Measurements from ENCODE around the gene HSP90AB1.
"Not testable (repeated sequence)": the region's sequence is repeated elsewhere in the genome, so short reads cannot be mapped to it uniquely, and the experiment has no call there.

The HSP90AB1 gene

DNA sequence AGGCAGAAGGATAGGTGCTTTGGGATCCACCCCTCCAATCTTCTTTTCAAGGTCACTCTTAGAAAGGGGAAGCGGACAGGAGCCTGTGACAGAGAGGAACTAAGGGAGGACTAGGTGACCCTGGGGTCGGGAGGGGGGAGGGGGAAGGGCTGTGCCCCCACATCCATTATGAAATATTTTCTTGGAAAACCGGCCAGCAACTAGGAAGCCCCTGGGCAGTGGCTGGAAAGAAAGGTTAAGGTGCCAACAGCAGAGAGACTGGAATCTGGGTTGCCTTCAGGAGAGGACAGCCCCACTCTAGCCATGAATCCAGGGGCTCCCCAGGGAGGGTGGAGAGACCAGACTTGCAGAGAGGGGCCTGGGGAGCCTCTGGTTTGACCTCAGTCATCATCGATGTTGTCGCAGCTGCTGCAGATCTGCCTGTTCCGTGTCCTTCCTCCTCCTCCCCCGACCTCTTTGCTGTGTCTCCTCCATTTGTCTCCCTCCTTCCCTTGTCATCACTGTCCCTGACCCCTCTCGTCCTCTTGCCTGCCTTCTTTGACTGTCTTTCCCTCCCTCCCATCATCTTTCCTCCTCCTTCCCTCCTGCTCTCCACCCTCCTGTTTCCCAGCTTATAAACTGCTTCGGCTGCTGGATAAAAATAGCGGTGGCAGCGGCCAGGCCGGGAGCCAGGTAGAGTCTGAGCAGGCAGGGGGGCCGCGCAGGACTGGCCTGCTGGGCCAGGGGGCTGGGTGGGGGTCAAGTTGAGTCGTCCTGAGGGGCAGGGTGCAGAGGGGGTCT is 20.3 kb upstream of the HSP90AB1 start:
- Mint-ChIP-seq H3K9me3 (no peaks in the 10 kb centered on the region), H3K4me3 (no peak overlapping the region), H3K27me3 (peaks cover 20% of the 10 kb centered on the region), H3K36me3 (ENCODE audit: low read depth) (no peaks in the 10 kb centered on the region), H3K27ac (peak overlapping the region; percentile 69), H3K4me1 (ENCODE audit: low read depth) (peaks cover 82% of the 10 kb centered on the region)
- intact Hi-C loops (cut with micrococcal nuclease): no loop called here

DNA sequence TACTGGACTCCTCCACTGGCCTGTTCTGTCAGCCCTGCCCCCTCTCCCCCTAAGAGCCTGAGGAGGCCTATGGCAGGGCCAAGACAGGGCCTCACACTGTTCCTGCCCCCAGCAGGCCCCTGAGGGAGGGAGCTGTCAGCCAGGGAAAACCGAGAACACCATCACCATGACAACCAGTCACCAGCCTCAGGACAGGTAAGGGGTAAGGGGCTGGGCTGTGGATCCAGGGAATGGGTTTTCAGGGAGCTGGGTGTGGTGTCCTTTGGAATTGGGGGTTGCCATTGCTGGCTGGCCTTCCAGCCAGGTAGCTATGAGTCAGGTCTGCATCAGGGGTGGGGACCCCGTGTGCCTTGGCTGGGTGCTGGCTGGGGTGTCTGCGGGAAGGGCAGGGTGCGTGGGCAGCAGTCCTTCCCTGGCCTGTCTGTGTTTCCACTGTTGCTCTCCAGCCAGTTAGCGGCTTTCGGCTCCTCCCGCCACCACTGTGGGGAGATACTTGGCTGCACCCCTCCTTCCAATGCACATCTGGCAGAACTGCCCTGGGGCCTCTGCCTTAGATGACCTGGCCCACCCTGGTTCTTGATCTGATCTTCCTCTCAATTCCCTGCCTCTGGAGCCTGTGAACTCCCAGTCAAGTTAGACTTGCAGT is 19.6 kb upstream of the HSP90AB1 start:
- intact Hi-C loops (cut with micrococcal nuclease): no loop called here
- peaks cover 20% of the 10 kb centered on the region for H3K27me3 Mint-ChIP-seq
- H3K36me3 Mint-ChIP-seq (ENCODE audit: low read depth): no peaks in the 10 kb centered on the region
- peaks cover 82% of the 10 kb centered on the region for H3K4me1 Mint-ChIP-seq (ENCODE audit: low read depth)
- H3K27ac Mint-ChIP-seq: peak overlapping the region; percentile 69
- no peak overlapping the region for H3K4me3 Mint-ChIP-seq
- H3K9me3 Mint-ChIP-seq: no peaks in the 10 kb centered on the region

DNA sequence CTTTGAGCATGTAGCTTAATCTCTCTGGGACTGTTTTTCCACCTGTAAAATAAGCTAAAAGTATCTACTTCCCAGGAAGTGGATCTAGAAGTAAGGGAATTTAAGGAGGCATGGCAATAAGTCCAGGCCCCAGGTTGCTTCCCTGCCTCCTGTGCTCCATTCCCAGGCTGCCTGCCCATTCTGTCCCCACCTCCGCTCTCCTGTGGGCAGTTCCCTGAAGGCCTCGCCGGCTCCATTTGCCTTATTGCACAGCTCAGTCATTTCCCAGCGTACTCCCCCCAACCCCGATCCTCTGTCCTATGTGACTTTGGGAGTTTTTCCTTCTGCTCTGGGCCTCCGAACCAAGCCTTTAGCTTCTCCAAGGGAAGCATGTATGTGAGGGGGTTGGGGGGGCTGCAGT is 18.9 kb upstream of the HSP90AB1 start:
- no peaks in the 10 kb centered on the region for H3K36me3 Mint-ChIP-seq (ENCODE audit: low read depth)
- intact Hi-C loops (cut with micrococcal nuclease): no loop called here
- peaks cover 13% of the 10 kb centered on the region for H3K27me3 Mint-ChIP-seq
- H3K9me3 Mint-ChIP-seq: no peaks in the 10 kb centered on the region
- H3K4me1 Mint-ChIP-seq (ENCODE audit: low read depth): peaks cover 82% of the 10 kb centered on the region
- H3K4me3 Mint-ChIP-seq: no peak overlapping the region
- no peak overlapping the region for H3K27ac Mint-ChIP-seq

DNA sequence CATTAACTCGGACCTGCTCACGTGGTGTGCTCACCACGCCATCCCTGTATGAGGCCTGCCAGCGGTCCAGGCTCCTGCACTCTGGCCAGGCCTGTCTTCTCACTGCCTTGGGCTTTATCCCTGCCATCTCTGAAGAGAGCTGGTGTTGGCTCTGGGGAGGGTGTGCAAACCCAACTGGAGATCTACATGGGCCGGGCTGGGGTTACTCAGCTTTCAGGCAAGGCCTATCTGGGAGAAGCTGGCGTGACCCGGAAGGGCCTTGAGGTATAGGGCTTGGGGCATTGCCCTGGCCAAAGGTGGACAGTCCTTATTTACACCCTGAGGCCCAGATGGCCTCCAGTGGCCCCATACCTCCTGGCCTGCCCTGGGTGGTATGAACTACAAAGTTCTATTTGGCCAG is 18.5 kb upstream of the HSP90AB1 start:
- intact Hi-C loops (cut with micrococcal nuclease): no loop called here
- Mint-ChIP-seq H3K4me1 (ENCODE audit: low read depth) (peaks cover 83% of the 10 kb centered on the region), H3K9me3 (no peaks in the 10 kb centered on the region), H3K27me3 (peaks cover 12% of the 10 kb centered on the region), H3K4me3 (no peak overlapping the region), H3K27ac (no peak overlapping the region), H3K36me3 (ENCODE audit: low read depth) (no peaks in the 10 kb centered on the region)

DNA sequence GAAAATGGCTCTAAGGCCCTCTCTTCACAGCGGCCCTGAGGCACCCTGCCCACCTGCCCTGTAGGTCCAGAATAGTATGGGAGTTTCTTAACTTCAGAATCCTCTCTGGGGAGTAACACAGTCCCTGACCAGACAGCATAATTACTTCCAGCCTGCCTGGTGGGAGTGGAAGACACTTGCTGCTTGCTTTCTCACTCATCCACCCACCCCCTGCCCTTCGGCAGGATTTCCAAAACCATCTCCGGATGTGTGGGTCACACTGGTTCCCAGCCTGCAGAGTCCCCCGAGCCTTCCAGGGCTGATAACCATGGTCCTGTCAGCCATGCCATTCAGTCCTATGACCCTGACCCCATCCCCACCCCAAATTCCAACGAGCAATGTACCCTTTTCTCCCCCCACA is 18.1 kb upstream of the HSP90AB1 start:
- Mint-ChIP-seq H3K36me3 (ENCODE audit: low read depth) (no peaks in the 10 kb centered on the region), H3K27ac (no peak overlapping the region), H3K27me3 (peaks cover 11% of the 10 kb centered on the region), H3K4me3 (no peak overlapping the region), H3K9me3 (no peaks in the 10 kb centered on the region), H3K4me1 (ENCODE audit: low read depth) (peaks cover 85% of the 10 kb centered on the region)
- intact Hi-C loops (cut with micrococcal nuclease): no loop called here

DNA sequence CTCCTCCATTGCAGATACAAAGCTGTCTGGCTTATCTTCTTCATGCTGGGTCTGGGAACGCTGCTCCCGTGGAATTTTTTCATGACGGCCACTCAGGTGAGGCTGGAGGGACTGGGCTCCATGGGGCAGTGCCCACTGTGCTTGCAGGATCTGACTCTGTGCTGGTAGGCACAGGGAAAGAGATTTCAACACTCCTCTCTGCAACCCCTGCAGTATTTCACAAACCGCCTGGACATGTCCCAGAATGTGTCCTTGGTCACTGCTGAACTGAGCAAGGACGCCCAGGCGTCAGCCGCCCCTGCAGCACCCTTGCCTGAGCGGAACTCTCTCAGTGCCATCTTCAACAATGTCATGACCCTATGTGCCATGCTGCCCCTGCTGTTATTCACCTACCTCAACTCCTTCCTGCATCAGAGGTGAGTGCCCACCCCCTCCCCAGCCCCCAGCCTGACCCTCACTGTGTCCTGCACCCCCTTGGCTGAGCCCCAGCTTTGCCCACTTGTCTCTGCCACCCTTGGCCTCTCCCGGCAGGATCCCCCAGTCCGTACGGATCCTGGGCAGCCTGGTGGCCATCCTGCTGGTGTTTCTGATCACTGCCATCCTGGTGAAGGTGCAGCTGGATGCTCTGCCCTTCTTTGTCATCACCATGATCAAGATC is 17.4 kb upstream of the HSP90AB1 start:
- no peak overlapping the region for H3K4me3 Mint-ChIP-seq
- no peaks in the 10 kb centered on the region for H3K9me3 Mint-ChIP-seq
- H3K4me1 Mint-ChIP-seq (ENCODE audit: low read depth): peaks cover 85% of the 10 kb centered on the region
- H3K27me3 Mint-ChIP-seq: peaks cover 5% of the 10 kb centered on the region
- H3K27ac Mint-ChIP-seq: no peak overlapping the region
- intact Hi-C loops (cut with micrococcal nuclease): no loop called here
- H3K36me3 Mint-ChIP-seq (ENCODE audit: low read depth): no peaks in the 10 kb centered on the region

DNA sequence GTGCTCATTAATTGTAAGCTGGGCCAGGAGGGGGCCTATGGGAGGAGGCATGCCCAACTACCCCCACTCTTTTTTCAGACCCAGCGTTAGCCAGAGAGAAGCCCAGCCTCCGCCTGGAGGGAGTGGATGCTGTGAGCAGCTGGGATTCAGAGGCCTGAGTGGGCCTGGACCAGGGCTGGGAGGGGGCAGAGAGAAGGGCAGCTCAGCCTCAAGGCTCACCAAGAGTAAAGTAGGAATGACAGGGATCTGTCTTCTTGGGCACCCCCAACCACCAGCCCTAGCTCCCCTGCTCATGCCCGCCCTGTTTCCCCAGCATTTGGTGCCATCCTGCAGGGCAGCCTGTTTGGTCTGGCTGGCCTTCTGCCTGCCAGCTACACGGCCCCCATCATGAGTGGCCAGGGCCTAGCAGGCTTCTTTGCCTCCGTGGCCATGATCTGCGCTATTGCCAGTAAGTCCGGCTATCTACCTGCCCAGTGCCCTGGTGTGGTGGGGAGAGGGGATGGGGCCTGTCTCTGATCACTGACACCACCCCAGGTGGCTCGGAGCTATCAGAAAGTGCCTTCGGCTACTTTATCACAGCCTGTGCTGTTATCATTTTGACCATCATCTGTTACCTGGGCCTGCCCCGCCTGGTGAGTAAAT is 16.7 kb upstream of the HSP90AB1 start:
- Mint-ChIP-seq H3K27ac (peak overlapping the region; percentile 20), H3K4me1 (ENCODE audit: low read depth) (peaks cover 85% of the 10 kb centered on the region), H3K4me3 (no peak overlapping the region), H3K27me3 (no peaks in the 10 kb centered on the region), H3K36me3 (ENCODE audit: low read depth) (no peaks in the 10 kb centered on the region), H3K9me3 (no peaks in the 10 kb centered on the region)
- intact Hi-C loops (cut with micrococcal nuclease): no loop called here

DNA sequence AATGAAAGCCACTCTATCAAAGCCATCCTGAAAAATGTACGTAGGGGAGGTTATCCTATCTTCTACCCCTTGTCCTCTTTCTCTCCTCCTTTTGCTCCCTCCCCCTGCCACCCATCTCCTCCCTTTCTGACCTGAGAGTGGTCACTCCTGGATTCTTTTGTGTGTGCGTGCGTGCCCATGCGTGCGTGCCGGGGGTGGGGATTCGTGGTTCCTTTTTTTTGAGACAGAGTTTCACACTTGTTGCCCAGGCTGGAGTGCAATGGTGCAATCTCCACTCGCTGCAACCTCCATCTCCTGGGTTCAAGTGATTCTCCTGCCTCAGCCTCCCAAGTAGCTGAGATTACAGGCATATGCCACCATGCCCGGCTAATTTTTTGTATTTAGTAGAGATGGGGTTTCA is 15.5 kb upstream of the HSP90AB1 start:
- H3K36me3 Mint-ChIP-seq (ENCODE audit: low read depth); H3K9me3 Mint-ChIP-seq; H3K27me3 Mint-ChIP-seq; H3K4me3 Mint-ChIP-seq; intact Hi-C loops (cut with micrococcal nuclease): not testable (repeated sequence)
- peak overlapping the region; percentile 20 for H3K27ac Mint-ChIP-seq
- peaks cover 79% of the 10 kb centered on the region for H3K4me1 Mint-ChIP-seq (ENCODE audit: low read depth)

DNA sequence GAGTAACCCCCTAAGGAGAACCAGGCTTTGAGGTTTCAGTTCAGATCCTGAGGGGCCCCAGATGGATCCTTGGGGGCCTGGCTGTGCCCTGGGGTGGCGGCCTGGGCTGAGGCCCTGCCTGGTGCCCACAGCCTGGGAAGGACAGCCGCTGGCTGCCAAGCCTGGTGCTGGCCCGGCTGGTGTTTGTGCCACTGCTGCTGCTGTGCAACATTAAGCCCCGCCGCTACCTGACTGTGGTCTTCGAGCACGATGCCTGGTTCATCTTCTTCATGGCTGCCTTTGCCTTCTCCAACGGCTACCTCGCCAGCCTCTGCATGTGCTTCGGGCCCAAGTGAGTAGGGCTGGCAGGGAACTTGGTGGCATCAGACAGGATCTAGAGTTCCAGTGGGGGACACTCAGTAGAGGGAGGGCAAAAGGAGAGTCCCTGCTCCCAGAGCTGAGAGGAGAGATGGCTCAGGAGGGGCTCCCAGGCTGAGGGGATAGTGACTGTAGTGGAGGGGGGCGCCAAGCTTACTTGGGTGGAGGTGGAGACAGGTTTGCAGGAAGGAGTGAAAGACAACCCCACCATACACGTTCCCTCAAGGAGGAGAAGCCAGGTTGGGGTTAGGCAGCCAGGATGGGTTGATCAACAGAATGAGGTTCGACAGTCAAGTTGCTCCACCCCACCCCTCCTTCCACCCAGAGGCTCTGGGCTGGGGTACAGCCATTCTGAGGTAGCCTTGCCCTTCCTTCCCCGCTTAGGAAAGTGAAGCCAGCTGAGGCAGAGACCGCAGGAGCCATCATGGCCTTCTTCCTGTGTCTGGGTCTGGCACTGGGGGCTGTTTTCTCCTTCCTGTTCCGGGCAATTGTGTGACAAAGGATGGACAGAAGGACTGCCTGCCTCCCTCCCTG is 14.0 kb upstream of the HSP90AB1 start:
- no peak overlapping the region for H3K4me3 Mint-ChIP-seq
- H3K9me3 Mint-ChIP-seq: no peaks in the 10 kb centered on the region
- no peaks in the 10 kb centered on the region for H3K36me3 Mint-ChIP-seq (ENCODE audit: low read depth)
- peaks cover 75% of the 10 kb centered on the region for H3K4me1 Mint-ChIP-seq (ENCODE audit: low read depth)
- intact Hi-C loops (cut with micrococcal nuclease): no loop called here
- H3K27ac Mint-ChIP-seq: peak overlapping the region; percentile 68
- no peaks in the 10 kb centered on the region for H3K27me3 Mint-ChIP-seq

DNA sequence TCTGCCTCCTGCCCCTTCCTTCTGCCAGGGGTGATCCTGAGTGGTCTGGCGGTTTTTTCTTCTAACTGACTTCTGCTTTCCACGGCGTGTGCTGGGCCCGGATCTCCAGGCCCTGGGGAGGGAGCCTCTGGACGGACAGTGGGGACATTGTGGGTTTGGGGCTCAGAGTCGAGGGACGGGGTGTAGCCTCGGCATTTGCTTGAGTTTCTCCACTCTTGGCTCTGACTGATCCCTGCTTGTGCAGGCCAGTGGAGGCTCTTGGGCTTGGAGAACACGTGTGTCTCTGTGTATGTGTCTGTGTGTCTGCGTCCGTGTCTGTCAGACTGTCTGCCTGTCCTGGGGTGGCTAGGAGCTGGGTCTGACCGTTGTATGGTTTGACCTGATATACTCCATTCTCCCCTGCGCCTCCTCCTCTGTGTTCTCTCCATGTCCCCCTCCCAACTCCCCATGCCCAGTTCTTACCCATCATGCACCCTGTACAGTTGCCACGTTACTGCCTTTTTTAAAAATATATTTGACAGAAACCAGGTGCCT is 13.3 kb upstream of the HSP90AB1 start:
- Mint-ChIP-seq H3K9me3 (no peaks in the 10 kb centered on the region), H3K4me1 (ENCODE audit: low read depth) (peaks cover 78% of the 10 kb centered on the region), H3K36me3 (ENCODE audit: low read depth) (no peaks in the 10 kb centered on the region), H3K27me3 (no peaks in the 10 kb centered on the region), H3K27ac (peak overlapping the region; percentile 68), H3K4me3 (no peak overlapping the region)
- intact Hi-C loops (cut with micrococcal nuclease): no loop called here

DNA sequence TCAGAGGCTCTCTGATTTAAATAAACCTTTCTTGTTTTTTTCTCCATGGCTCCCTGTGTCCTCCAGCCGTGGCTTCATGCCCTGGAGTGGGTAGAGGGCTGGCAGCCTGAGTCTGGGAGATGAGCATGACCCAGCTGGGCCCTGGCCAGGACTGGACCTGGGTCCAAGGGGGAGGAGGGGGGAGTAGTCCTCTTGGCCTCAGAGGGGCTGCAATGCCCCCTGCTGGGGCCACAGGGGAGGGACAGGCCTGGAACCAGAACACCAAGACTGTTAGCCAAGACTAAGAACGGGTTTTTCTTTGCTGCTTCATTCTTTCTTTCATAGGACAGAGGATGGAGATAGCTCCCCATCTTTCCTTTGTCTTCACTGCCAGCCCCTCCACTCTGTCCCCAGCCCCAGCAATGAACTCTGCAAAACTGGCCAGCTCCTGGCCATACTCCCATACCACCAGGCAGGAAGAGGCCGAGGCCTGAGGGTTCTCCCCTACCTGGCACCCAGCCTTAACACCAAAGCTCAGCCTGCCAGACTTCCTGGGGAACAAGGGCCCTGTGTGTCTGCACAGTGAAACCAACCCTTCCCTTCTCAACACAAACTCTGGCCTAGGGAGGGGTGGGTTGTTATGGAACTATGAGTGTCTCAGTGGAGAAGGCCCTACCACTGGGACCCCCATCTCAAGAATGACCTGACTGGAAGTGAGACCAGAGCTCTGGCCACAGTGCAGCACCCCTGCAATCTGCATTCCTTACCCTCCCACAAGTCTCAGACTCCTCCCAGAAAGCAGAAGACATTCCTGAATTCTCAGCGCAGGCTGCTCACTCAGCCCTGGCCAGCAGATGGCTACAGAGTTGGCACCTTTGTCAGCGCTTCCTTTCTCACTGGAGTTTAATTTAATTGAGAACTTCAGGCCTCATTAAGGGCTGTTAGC is 12.5 kb upstream of the HSP90AB1 start:
- no peaks in the 10 kb centered on the region for H3K27me3 Mint-ChIP-seq
- H3K36me3 Mint-ChIP-seq (ENCODE audit: low read depth): no peaks in the 10 kb centered on the region
- no peaks in the 10 kb centered on the region for H3K9me3 Mint-ChIP-seq
- no peak overlapping the region for H3K4me3 Mint-ChIP-seq
- intact Hi-C loops (cut with micrococcal nuclease): no loop called here
- peak overlapping the region; percentile 68 for H3K27ac Mint-ChIP-seq
- H3K4me1 Mint-ChIP-seq (ENCODE audit: low read depth): peaks cover 74% of the 10 kb centered on the region

DNA sequence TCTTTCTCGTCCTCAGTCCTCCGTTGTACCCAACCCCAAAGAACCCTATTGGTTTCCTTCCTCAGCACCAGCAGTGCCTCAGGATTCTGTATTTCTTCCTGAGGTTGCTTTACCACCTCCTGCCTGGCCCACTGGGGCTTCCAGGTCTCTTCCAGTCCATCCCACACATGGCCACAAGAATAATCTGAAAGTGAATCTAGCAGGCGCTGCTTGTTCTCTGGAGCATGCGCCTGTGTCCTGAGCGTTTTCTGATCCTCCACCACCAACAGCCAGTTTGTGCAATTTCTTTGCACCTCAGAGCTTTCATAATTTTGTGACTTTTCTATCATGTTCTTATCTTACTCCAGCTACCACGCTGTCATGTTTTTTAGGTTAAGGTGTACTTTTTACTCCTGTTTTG is 11.6 kb upstream of the HSP90AB1 start:
- H3K9me3 Mint-ChIP-seq: no peaks in the 10 kb centered on the region
- H3K4me3 Mint-ChIP-seq: no peak overlapping the region
- peaks cover 70% of the 10 kb centered on the region for H3K4me1 Mint-ChIP-seq (ENCODE audit: low read depth)
- intact Hi-C loops (cut with micrococcal nuclease): no loop called here
- peak overlapping the region; percentile 18 for H3K27ac Mint-ChIP-seq
- H3K36me3 Mint-ChIP-seq (ENCODE audit: low read depth): no peaks in the 10 kb centered on the region
- H3K27me3 Mint-ChIP-seq: no peaks in the 10 kb centered on the region

Data from dendritic cell treated with granulocyte-macrophage colony-stimulating factor and Interleukin-4, amounts not matched to agents 40 ng/mL and 50 ng/mL, for 4 days (primary cell).